Osteoblast (primary cell): Measurements from ENCODE around the gene ZC3HAV1. TPM values are rescaled to one million over a fixed set of nuclear protein-coding genes. Genes with fewer than 3 reads are reported as not detected.

Experiments used
- DNase-seq: peaks from one replicate; pipeline ENCODE4 v3.0.0; 2011; ENCODE audit warnings: low spot score, mixed read lengths; ENCODE audit not compliant: insufficient read length; ENCODE audit errors: missing footprints
- H2AFZ ChIP-seq: 2 replicates; pipeline ENCODE4 v1.6.0; 2011; ENCODE audit warnings: mild to moderate bottlenecking, low read length
- H3K27ac ChIP-seq: 2 replicates; pipeline ENCODE4 v1.5.1; 2011; ENCODE audit warnings: mild to moderate bottlenecking, low read depth, low read length, moderate library complexity
- H3K27me3 ChIP-seq: 2 replicates; pipeline ENCODE4 v1.6.0; 2012; ENCODE audit warnings: mild to moderate bottlenecking, control low read depth, inconsistent platforms, low read length, moderate library complexity; ENCODE audit not compliant: insufficient read depth
- H3K36me3 ChIP-seq: 2 replicates; pipeline ENCODE4 v1.5.1; 2011; ENCODE audit warnings: mild to moderate bottlenecking, low read length, control low read depth, moderate library complexity; ENCODE audit not compliant: insufficient read depth
- H3K4me1 ChIP-seq: 2 replicates; pipeline ENCODE4 v1.5.1; 2011; ENCODE audit warnings: mild to moderate bottlenecking, low read length, control low read depth, moderate library complexity; ENCODE audit not compliant: insufficient read depth
- H3K4me2 ChIP-seq: 2 replicates; pipeline ENCODE4 v1.6.0; 2011; ENCODE audit warnings: mild to moderate bottlenecking, low read length; ENCODE audit not compliant: insufficient read depth
- H3K4me3 ChIP-seq: fragments of 200-600 bp; sonication (generic); 3 replicates; pipeline ENCODE4 v1.5.1; 2012; ENCODE audit warnings: mild to moderate bottlenecking, low read length, inconsistent platforms; ENCODE audit not compliant: insufficient read depth
- H3K79me2 ChIP-seq: 2 replicates; pipeline ENCODE4 v1.6.0; 2012; ENCODE audit warnings: mild to moderate bottlenecking, low read length, control low read depth, inconsistent platforms; ENCODE audit not compliant: insufficient read depth
- H3K9me3 ChIP-seq: 2 replicates; pipeline ENCODE4 v1.5.1; 2011; ENCODE audit warnings: low read depth, low read length, control low read depth
- H4K20me1 ChIP-seq: 2 replicates; pipeline ENCODE4 v1.6.0; 2012; ENCODE audit warnings: mild to moderate bottlenecking, low read length, control low read depth; ENCODE audit not compliant: insufficient read depth
- total RNA-seq: library from RNA; depleted of rRNA; stranded (reverse); fragments of >200 nt; gene quantifications from 2 replicates; pipeline ENCODE4 v1.2.3, GENCODE V29; 2012
- TF ChIP-seq, protein P1 (sequence below): IDR thresholded peaks from 2 replicates; pipeline ENCODE4 v1.5.1; 2011; ENCODE audit warnings: mild to moderate bottlenecking, low read depth, low read length, moderate library complexity; ENCODE audit errors: extremely low read depth

Gene ZC3HAV1
- total RNA-seq, 1 donor, result 44.5 TPM

DNA sequence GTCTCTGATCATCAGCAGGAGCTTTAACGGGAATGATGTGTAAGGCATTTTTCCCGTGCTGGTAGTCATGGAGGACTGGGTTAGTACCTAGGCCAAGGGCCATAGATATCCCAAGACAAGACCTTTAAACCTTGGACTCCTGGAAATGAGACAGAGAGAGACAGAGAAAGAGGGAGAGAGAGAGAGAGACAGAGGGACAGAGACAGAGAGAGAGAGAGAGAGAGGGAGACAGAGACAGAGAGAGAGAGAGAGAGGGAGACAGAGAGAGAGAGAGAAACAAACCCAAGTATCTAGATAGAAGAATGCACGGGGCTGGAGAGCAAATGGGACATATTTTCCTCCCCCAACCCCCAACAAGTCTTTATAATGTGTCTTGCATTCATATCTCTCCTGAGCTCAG is 22.3 kb downstream of the ZC3HAV1 start:
- H4K20me1 ChIP-seq, result peaks cover 8% of the 10 kb centered on the region
- no peak overlapping the region for H3K4me2 ChIP-seq
- H3K4me3 ChIP-seq, result no peak overlapping the region
- H3K36me3 ChIP-seq, result peaks cover 58% of the 10 kb centered on the region
- no peak overlapping the region for H2AFZ ChIP-seq
- no peaks in the 10 kb centered on the region for H3K27me3 ChIP-seq
- H3K4me1 ChIP-seq, result no peaks in the 10 kb centered on the region
- H3K9me3 ChIP-seq, result no peaks in the 10 kb centered on the region
- TF ChIP-seq, protein P1, sequence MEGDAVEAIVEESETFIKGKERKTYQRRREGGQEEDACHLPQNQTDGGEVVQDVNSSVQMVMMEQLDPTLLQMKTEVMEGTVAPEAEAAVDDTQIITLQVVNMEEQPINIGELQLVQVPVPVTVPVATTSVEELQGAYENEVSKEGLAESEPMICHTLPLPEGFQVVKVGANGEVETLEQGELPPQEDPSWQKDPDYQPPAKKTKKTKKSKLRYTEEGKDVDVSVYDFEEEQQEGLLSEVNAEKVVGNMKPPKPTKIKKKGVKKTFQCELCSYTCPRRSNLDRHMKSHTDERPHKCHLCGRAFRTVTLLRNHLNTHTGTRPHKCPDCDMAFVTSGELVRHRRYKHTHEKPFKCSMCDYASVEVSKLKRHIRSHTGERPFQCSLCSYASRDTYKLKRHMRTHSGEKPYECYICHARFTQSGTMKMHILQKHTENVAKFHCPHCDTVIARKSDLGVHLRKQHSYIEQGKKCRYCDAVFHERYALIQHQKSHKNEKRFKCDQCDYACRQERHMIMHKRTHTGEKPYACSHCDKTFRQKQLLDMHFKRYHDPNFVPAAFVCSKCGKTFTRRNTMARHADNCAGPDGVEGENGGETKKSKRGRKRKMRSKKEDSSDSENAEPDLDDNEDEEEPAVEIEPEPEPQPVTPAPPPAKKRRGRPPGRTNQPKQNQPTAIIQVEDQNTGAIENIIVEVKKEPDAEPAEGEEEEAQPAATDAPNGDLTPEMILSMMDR, result no peak
- no peak for DNase-seq
- H3K27ac ChIP-seq, result no peak overlapping the region
- H3K79me2 ChIP-seq, result peaks cover 26% of the 10 kb centered on the region

DNA sequence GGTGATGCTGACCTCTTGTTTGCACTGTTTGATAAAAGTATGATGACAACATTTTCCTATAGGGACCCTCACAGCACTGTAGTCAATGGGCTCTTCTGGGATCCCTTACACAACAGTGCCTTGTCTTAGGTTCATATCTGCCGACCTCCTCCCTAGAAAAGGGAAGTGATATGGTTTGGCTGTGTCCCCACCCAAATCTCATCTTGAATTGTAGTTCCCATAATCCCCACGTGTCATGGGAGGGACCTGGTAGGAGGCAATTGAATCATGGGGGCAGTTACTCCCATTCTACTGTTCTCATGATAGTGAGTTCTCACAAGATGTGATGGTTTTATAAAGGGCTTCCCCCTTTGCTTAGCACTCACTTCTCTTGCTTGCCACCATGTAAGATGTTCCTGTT is 23.1 kb downstream of the ZC3HAV1 start:
- H3K4me2 ChIP-seq, result no peak overlapping the region

GRCh38 chr7:139084709-139085108 is 24.8 kb downstream of the ZC3HAV1 start:
- no peaks in the 10 kb centered on the region for H3K27me3 ChIP-seq
- no peak overlapping the region for H3K4me3 ChIP-seq
- no peaks in the 10 kb centered on the region for H3K9me3 ChIP-seq
- H3K79me2 ChIP-seq, result peaks cover 13% of the 10 kb centered on the region
- H4K20me1 ChIP-seq, result peaks cover 8% of the 10 kb centered on the region
- H3K4me1 ChIP-seq, result no peaks in the 10 kb centered on the region
- TF ChIP-seq, protein P1, result no peak
- H3K36me3 ChIP-seq, result peaks cover 77% of the 10 kb centered on the region
- no peak overlapping the region for H3K27ac ChIP-seq
- no peak overlapping the region for H3K4me2 ChIP-seq
- no peak overlapping the region for H2AFZ ChIP-seq
- DNase-seq, result no peak

More for the DNA sequence above, 23.1 kb downstream of the ZC3HAV1 start:
- Histone ChIP-seq H3K4me3 (no peak overlapping the region), H3K27ac (no peak overlapping the region), H3K36me3 (peaks cover 60% of the 10 kb centered on the region), H4K20me1 (peaks cover 8% of the 10 kb centered on the region), H2AFZ (no peak overlapping the region), H3K27me3 (no peaks in the 10 kb centered on the region), H3K4me1 (no peaks in the 10 kb centered on the region), H3K79me2 (peaks cover 19% of the 10 kb centered on the region), H3K9me3 (no peaks in the 10 kb centered on the region)
- no peak for DNase-seq
- TF ChIP-seq, protein P1, result no peak

DNA sequence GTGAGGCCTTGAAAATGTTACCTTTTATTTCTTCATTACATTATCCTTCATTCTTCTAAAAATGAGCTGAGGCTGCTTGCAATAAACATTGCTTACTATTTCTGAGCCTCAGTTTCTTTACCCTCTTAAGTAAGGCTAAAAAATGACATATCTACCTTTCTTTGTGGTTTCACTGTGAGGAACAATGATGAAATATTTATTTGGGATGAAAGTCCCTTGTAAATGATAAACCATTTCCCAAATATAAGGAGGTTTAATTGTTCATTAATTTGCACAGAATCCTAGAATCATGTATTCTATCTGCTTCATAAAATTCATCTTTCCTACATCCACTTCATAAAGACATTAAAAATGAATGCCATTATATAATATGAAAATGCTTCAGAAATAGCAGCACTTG is 27.9 kb downstream of the ZC3HAV1 start:
- no peak overlapping the region for H2AFZ ChIP-seq
- peaks cover 78% of the 10 kb centered on the region for H3K36me3 ChIP-seq
- TF ChIP-seq, protein P1, result no peak

More for the DNA sequence above, 27.9 kb downstream of the ZC3HAV1 start:
- H4K20me1 ChIP-seq, result peaks cover 6% of the 10 kb centered on the region
- no peaks in the 10 kb centered on the region for H3K4me1 ChIP-seq
- DNase-seq, result no peak
- H3K27me3 ChIP-seq, result no peaks in the 10 kb centered on the region
- no peak overlapping the region for H3K27ac ChIP-seq
- H3K79me2 ChIP-seq, result peaks cover 11% of the 10 kb centered on the region
- H3K4me3 ChIP-seq, result no peak overlapping the region
- H3K4me2 ChIP-seq, result no peak overlapping the region
- H3K9me3 ChIP-seq, result no peaks in the 10 kb centered on the region
